ENCODE measurements around the gene FXYD6. TPM values are rescaled to one million over a fixed set of nuclear protein-coding genes. Genes with fewer than 3 reads are reported as not detected.

FXYD6 gene
- total RNA-seq, 3 donors from 2014 or later, result 10.2 to 246 (median 15.9) TPM

GRCh38 chr11:117910525-117910924 lies 34.1 kb upstream of the FXYD6 start:
- no peaks in the 10 kb centered on the region for H3K36me3 ChIP-seq (ENCODE audit: low read depth)
- no peak for TF ChIP-seq CTCF (IDR thresholded peaks at IDR 0.05)
- peaks cover 7% of the 10 kb centered on the region for H3K4me1 ChIP-seq (ENCODE audit: low read depth)
- DNase-seq (no peak), ATAC-seq (no peak)
- H3K9me3 ChIP-seq, result no peaks in the 10 kb centered on the region
- intact Hi-C loops (cut with DNase I, micrococcal nuclease), result loop anchor here in 1 of 2 donors (10.0 kb wide), 1 partner anchor 66 kb away; no protein-coding TSS in a partner anchor
- H3K4me3 ChIP-seq, result no peak overlapping the region

GRCh38 chr11:117909611-117910382 lies 33.3 kb upstream of the FXYD6 start:
- Histone ChIP-seq H3K36me3 (ENCODE audit: low read depth) (no peaks in the 10 kb centered on the region), H3K4me3 (no peak overlapping the region), H3K9me3 (no peaks in the 10 kb centered on the region), H3K4me1 (ENCODE audit: low read depth) (peaks cover 7% of the 10 kb centered on the region)
- intact Hi-C loops (cut with DNase I, micrococcal nuclease), result loop anchor here in 1 of 2 donors (10.0 kb wide), 1 partner anchor 65 kb away; no protein-coding TSS in a partner anchor
- no peak for TF ChIP-seq CTCF (IDR thresholded peaks at IDR 0.05)
- DNase-seq (no peak), ATAC-seq (no peak)

GRCh38 chr11:117908959-117909610 lies 32.6 kb upstream of the FXYD6 start:
- Histone ChIP-seq H3K4me1 (ENCODE audit: low read depth) (peaks cover 7% of the 10 kb centered on the region), H3K4me3 (no peak overlapping the region), H3K36me3 (ENCODE audit: low read depth) (no peaks in the 10 kb centered on the region), H3K9me3 (no peaks in the 10 kb centered on the region)
- TF ChIP-seq CTCF (IDR thresholded peaks at IDR 0.05), result no peak
- intact Hi-C loops (cut with DNase I, micrococcal nuclease), result no loop called here
- DNase-seq, result no peak
- no peak for ATAC-seq

GRCh38 chr11:117908109-117908895 lies 31.8 kb upstream of the FXYD6 start:
- intact Hi-C loops (cut with DNase I, micrococcal nuclease), result no loop called here
- Histone ChIP-seq H3K36me3 (ENCODE audit: low read depth) (no peaks in the 10 kb centered on the region), H3K9me3 (no peaks in the 10 kb centered on the region), H3K4me3 (no peak overlapping the region), H3K4me1 (ENCODE audit: low read depth) (peaks cover 7% of the 10 kb centered on the region)
- TF ChIP-seq CTCF (IDR thresholded peaks at IDR 0.05), result no peak
- DNase-seq (no peak), ATAC-seq (no peak)

- Histone ChIP-seq H3K9me3 (no peaks in the 10 kb centered on the region), H3K36me3 (ENCODE audit: low read depth) (no peaks in the 10 kb centered on the region), H3K4me1 (ENCODE audit: low read depth) (peaks cover 7% of the 10 kb centered on the region), H3K4me3 (no peak overlapping the region)
- ATAC-seq (peak; percentile 100), DNase-seq (peak; percentile 91 to 93 (median 93))
- TF ChIP-seq CTCF (IDR thresholded peaks at IDR 0.05), result no peak
- intact Hi-C loops (cut with DNase I, micrococcal nuclease), result no loop called here
Measured at GRCh38 chr11:117907276-117908108, 31.0 kb upstream of the FXYD6 start.

Measured in mucosa of descending colon (tissue), 3 donors.